Pancreas (tissue), 10 donors: ENCODE results near the gene TMEM132C. TPM values are rescaled to one million over a fixed set of nuclear protein-coding genes. Genes with fewer than 3 reads are reported as not detected.

Experiments
- ATAC-seq, 4 donors: fragments of 200-7000 bp; cut with Tn5 transposase; one replicate each; pipeline versions ENCODE4 v1.8.0 to v1.9.1; 2020; ENCODE audit warnings: mild to moderate bottlenecking in 4 of 4, moderate library complexity in 4 of 4
- DNase-seq, 6 donors: peaks; one replicate each; pipeline ENCODE4 v3.0.0-alpha.2; 2020
- FAIRE-seq: peaks from 2 replicates; lab custom pipeline; 2012; peaks lifted over from hg19 to GRCh38; lab: Jason Lieb, UNC
- H3K27ac ChIP-seq, 4 donors: fragments of 200-600 bp; sonication (generic); 1 replicate in 3 of 4; 2 replicates in 1 of 4; pipeline versions ENCODE4 v1.5.0 to v1.8.0; 2020
- H3K27me3 ChIP-seq, 4 donors: fragments of 200-600 bp; one replicate each; pipeline ENCODE4 v1.8.0; 2021
- H3K36me3 ChIP-seq, 3 donors: fragments of 200-600 bp; sonication (generic) in 1 of 3; one replicate each; pipeline versions ENCODE4 v1.5.0 to v1.8.0; 2020 to 2021
- H3K4me1 ChIP-seq, 3 donors: fragments of 200-600 bp; one replicate each; pipeline ENCODE4 v1.8.0; 2021
- H3K4me3 ChIP-seq, 4 donors: fragments of 200-600 bp; sonication (generic) in 2 of 4; one replicate each; pipeline versions ENCODE4 v1.5.0 to v1.8.0; 2020 to 2021
- H3K9me3 ChIP-seq, 4 donors: fragments of 200-600 bp; one replicate each; pipeline ENCODE4 v1.8.0; 2021
- CTCF ChIP-seq, 4 donors: fragments of 200-600 bp; sonication (generic) in 3 of 4; IDR thresholded peaks; one replicate each; pipeline versions ENCODE4 v1.5.0 to v1.8.0; 2021; ENCODE audit warnings: antibody characterized with exemption in 4 of 4
- WGBS, 2 donors: extraction: QIAGEN DNeasy Blood & Tissue Kit; methylation state at CpG; one replicate each; pipeline ENCODE4 v1.1.7; 2013; 5-methylcytosine and 5-hydroxymethylcytosine counted together
- intact Hi-C, 3 donors: fragments of 100-400 bp; cut with DNase I; formaldehyde crosslinking; loops; one replicate each; pipeline versions ENCODE4 v1.11.1 to v1.14.2; 2022
- polyA plus RNA-seq, 2 donors: library from polyadenylated mRNA; stranded (reverse); fragments of 200-250 nt; gene quantifications; one replicate each; pipeline ENCODE4 v1.2.3, GENCODE V29; 2013
- total RNA-seq, 6 donors: library from RNA; stranded (reverse); fragmentation: NEBNext Ultra II Directional in 4 of 6; extraction: Animal tissue kit (Norgen Biotek cat#: 25700) in 4 of 6; gene quantifications; one replicate each; pipeline versions ENCODE4 v1.2.1 to v1.2.4, GENCODE V29; 2021 to 2023
- donor health status: healthy with polysubstance abuse.
- donor health status: DM: no; HTN: no; CAD: no; lungs with moderate emphysema.
- donor health status: DM: no; HTN: no; CAD: no.
- donor health status: control.
- donor health status: control.
- donor health status: Bipolar disorder and iron deficiency.
- donor health status: DM: yes; HTN: yes; CAD: no.
- donor health status: DM: no; HTN: no; CAD: no.
- donor health status: DM: no; HTN: no; CAD: no.
- donor health status: DM: yes; HTN: yes; CAD: no.

Gene TMEM132C
- total and polyA plus RNA-seq, 8 donors: 0.63 to 5.8 (median 3.1) TPM

GRCh38 chr12:128724468-128725046 lies 457.6 kb downstream of the TMEM132C start:
- intact Hi-C loops: no loop called here
- Histone ChIP-seq H3K27me3 (no peaks in the 10 kb centered on the region), H3K36me3 (no peaks in the 10 kb centered on the region), H3K4me3 (no peak overlapping the region), H3K9me3 (no peaks in the 10 kb centered on the region), H3K4me1 (no peaks in the 10 kb centered on the region), H3K27ac (no peak overlapping the region)
- DNase-seq (no peak), ATAC-seq (no peak), FAIRE-seq (no peak)
- TF ChIP-seq CTCF (IDR thresholded peaks at IDR 0.05): no peak
- WGBS, 2 donors: 62 to 70% methylated on average over 10 of the region's 10 CpGs

- H3K4me3 ChIP-seq: no peak overlapping the region
- H3K27me3 ChIP-seq: no peaks in the 10 kb centered on the region
- TF ChIP-seq CTCF (IDR thresholded peaks at IDR 0.05): no peak
- 76 to 81% methylated on average over 1 of the region's 1 CpG for WGBS, 2 donors
- FAIRE-seq (no peak), ATAC-seq (no peak), DNase-seq (no peak)
- no peak overlapping the region for H3K27ac ChIP-seq
- no peaks in the 10 kb centered on the region for H3K9me3 ChIP-seq
- intact Hi-C loops: no loop called here
- no peaks in the 10 kb centered on the region for H3K4me1 ChIP-seq
- H3K36me3 ChIP-seq: no peaks in the 10 kb centered on the region
Measured at GRCh38 chr12:128726886-128727285, 459.9 kb downstream of the TMEM132C start.

- no peaks in the 10 kb centered on the region for H3K36me3 ChIP-seq
- no peaks in the 10 kb centered on the region for H3K27me3 ChIP-seq
- H3K4me3 ChIP-seq: no peak overlapping the region
- FAIRE-seq: no peak
- H3K27ac ChIP-seq: no peak overlapping the region
- no peaks in the 10 kb centered on the region for H3K4me1 ChIP-seq
- no peak for ATAC-seq
- TF ChIP-seq CTCF (IDR thresholded peaks at IDR 0.05): no peak
- intact Hi-C loops: no loop called here
- no peak for DNase-seq
- 62 to 78% methylated on average over 8 of the region's 8 CpGs for WGBS, 2 donors
- H3K9me3 ChIP-seq: no peaks in the 10 kb centered on the region
Measured at GRCh38 chr12:128727461-128727860, 460.5 kb downstream of the TMEM132C start.

GRCh38 chr12:128727999-128728398 lies 461.0 kb downstream of the TMEM132C start:
- Histone ChIP-seq H3K27me3 (no peaks in the 10 kb centered on the region), H3K4me3 (no peak overlapping the region), H3K27ac (no peak overlapping the region), H3K9me3 (no peaks in the 10 kb centered on the region), H3K36me3 (no peaks in the 10 kb centered on the region), H3K4me1 (no peaks in the 10 kb centered on the region)
- no peak for TF ChIP-seq CTCF (IDR thresholded peaks at IDR 0.05)
- ATAC-seq (no peak), FAIRE-seq (no peak), DNase-seq (no peak)
- WGBS, 2 donors: 63 to 79% methylated on average over 4 of the region's 4 CpGs
- intact Hi-C loops: no loop called here

DNA sequence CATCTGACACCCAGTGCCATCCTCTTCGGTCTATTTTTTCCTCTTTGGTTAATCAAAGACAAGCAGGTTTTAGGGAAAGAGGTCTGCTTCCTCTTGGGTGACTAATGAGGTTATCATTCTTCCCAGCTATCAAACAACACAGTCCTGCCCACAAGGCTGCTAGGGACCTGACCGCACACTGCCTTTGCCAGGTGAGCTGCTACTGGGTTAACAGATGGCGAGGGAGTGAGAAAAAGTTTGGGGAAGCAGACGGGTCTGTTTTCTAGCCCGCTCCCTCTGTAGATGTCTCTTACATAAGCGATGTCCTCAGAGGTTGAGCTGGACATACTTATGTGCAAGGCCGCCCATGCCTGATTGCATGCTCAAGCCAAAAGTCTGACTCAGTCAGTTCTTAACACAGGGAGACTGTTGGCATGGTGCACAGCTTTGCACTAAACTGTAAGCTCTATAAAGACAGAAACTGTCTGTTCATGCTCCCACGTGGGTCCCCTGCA lies 462.7 kb downstream of the TMEM132C start:
- intact Hi-C loops: no loop called here
- H3K36me3 ChIP-seq: no peaks in the 10 kb centered on the region
- H3K9me3 ChIP-seq: no peaks in the 10 kb centered on the region
- H3K4me1 ChIP-seq: no peaks in the 10 kb centered on the region
- TF ChIP-seq CTCF (IDR thresholded peaks at IDR 0.05): no peak
- no peak for FAIRE-seq
- H3K4me3 ChIP-seq: no peak overlapping the region
- WGBS, 2 donors: 31 to 35% methylated on average over 8 of the region's 8 CpGs
- H3K27ac ChIP-seq: no peak overlapping the region
- no peak for DNase-seq
- H3K27me3 ChIP-seq: no peaks in the 10 kb centered on the region
- ATAC-seq: peak in 2 of 4 donors; percentile 39 to 53
